Colonic mucosa (tissue), 4 donors: ENCODE measurements around the gene LSM14A. TPM values are rescaled to one million over a fixed set of nuclear protein-coding genes. Genes with fewer than 3 reads are reported as not detected.
"Not testable (repeated sequence)": the region's sequence is repeated elsewhere in the genome, so short reads cannot be mapped to it uniquely, and the experiment has no call there.

Source experiments
- DNase-seq: peaks from one replicate; pipeline ENCODE4 v3.0.0-alpha.2; 2020
- H3K27ac ChIP-seq: fragments of 200-600 bp; one replicate; pipeline ENCODE4 v1.8.0; 2021
- H3K27me3 ChIP-seq: fragments of 200-600 bp; one replicate; pipeline ENCODE4 v1.8.0; 2021
- H3K36me3 ChIP-seq: fragments of 200-600 bp; one replicate; pipeline ENCODE4 v1.8.0; 2021
- H3K4me1 ChIP-seq: fragments of 200-600 bp; one replicate; pipeline ENCODE4 v1.8.0; 2021; ENCODE audit warnings: mild to moderate bottlenecking
- H3K4me3 ChIP-seq: fragments of 200-600 bp; one replicate; pipeline ENCODE4 v1.8.0; 2021
- H3K9ac ChIP-seq, 2 donors: one replicate each; pipeline ENCODE4 v1.7.0; 2013; ENCODE audit warnings: control low read depth in 2 of 2, low read depth in 2 of 2, low read length in 2 of 2
- H3K9me3 ChIP-seq: fragments of 200-600 bp; one replicate; pipeline ENCODE4 v1.8.0; 2021
- intact Hi-C: fragments of 100-400 bp; cut with DNase I; formaldehyde crosslinking; loops from one replicate; pipeline ENCODE4 v1.14.1; 2022
- total RNA-seq, 2 donors: library from RNA; stranded (reverse); fragmentation: NEBNext Ultra II Directional in 1 of 2; extraction: Animal tissue kit (Norgen Biotek cat#: 25700) in 1 of 2; gene quantifications; one replicate each; pipeline ENCODE4 v1.2.1, GENCODE V29; 2021
- TF ChIP-seq, protein P1 (sequence below): fragments of 200-600 bp; IDR thresholded peaks from one replicate; pipeline ENCODE4 v1.8.0; 2022; ENCODE audit warnings: antibody characterized with exemption, mild to moderate bottlenecking
- donor health status: healthy.
- donor health status: DM: no; HTN: no; CAD: no.
- donor health status: DM: no; HTN: no; CAD: no.

Gene LSM14A
- total RNA-seq, 2 donors from 2014 or later: 80.5 to 105 TPM

DNA sequence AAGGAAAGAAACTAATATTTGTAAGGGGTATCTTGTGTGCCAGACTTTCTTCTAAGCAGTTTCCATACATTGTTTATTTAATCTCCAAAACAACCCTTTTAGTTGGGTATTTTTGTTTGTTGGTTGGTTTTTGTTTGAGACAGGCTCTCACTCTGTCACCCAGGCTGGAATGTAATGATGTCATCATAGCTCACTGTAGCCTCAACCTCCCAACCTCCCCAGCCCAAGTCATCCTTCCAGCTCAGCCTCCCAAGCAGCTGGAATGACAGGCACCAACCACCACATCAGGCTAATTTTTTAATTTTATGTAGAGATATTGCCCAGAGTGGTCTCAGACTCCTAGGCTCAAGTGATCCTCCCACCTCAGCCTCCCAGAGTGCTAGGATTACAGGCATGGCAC, 41.2 kb upstream of the LSM14A start:
- DNase-seq: no peak
- no peak overlapping the region for H3K27ac ChIP-seq
- intact Hi-C loops: no loop called here
- H3K36me3 ChIP-seq: no peaks in the 10 kb centered on the region
- TF ChIP-seq, protein P1, sequence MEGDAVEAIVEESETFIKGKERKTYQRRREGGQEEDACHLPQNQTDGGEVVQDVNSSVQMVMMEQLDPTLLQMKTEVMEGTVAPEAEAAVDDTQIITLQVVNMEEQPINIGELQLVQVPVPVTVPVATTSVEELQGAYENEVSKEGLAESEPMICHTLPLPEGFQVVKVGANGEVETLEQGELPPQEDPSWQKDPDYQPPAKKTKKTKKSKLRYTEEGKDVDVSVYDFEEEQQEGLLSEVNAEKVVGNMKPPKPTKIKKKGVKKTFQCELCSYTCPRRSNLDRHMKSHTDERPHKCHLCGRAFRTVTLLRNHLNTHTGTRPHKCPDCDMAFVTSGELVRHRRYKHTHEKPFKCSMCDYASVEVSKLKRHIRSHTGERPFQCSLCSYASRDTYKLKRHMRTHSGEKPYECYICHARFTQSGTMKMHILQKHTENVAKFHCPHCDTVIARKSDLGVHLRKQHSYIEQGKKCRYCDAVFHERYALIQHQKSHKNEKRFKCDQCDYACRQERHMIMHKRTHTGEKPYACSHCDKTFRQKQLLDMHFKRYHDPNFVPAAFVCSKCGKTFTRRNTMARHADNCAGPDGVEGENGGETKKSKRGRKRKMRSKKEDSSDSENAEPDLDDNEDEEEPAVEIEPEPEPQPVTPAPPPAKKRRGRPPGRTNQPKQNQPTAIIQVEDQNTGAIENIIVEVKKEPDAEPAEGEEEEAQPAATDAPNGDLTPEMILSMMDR: no peak
- no peaks in the 10 kb centered on the region for H3K27me3 ChIP-seq
- no peak overlapping the region for H3K4me3 ChIP-seq
- no peaks in the 10 kb centered on the region for H3K4me1 ChIP-seq
- no peak overlapping the region for H3K9ac ChIP-seq
- no peaks in the 10 kb centered on the region for H3K9me3 ChIP-seq

DNA sequence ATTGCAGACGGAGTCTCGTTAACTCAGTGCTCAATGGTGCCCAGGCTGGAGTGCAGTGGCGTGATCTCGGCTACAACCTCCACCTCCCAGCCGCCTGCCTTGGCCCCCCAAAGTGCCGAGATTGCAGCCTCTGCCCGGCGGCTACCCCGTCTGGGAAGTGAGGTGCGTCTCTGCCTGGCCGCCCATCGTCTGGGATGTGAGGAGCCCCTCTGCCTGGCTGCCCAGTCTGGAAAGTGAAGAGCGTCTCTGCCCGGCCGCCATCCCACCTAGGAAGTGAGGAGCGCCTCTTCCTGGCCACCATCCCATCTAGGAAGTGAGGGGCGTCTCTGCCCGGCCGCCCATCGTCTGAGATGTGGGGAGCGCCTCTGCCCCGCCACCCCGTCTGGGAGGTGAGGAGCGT, 40.2 kb upstream of the LSM14A start:
- H3K4me1 ChIP-seq, H3K27ac ChIP-seq, H3K27me3 ChIP-seq, H3K4me3 ChIP-seq, intact Hi-C loops, H3K36me3 ChIP-seq, H3K9ac ChIP-seq, H3K9me3 ChIP-seq, DNase-seq: not testable (repeated sequence)

DNA sequence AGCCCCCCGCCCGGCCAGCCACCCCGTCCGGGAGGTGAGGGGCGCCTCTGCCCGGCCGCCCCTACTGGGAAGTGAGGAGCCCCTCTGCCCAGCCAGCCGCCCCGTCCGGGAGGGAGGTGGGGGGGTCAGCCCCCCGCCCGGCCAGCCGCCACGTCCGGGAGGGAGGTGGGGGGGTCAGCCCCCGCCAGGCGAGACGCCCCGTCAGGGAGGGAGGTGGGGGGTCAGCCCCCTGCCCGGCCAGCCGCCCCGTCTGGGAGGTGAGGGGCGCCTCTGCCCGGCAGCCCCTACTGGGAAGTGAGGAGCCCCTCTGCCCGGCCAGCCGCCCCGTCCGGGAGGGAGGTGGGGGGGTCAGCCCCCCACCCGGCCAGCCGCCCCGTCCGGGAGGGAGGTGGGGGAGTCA, 39.6 kb upstream of the LSM14A start:
- H3K27me3 ChIP-seq, DNase-seq, H3K36me3 ChIP-seq, H3K4me1 ChIP-seq, H3K27ac ChIP-seq, H3K9me3 ChIP-seq, H3K4me3 ChIP-seq, H3K9ac ChIP-seq, intact Hi-C loops: not testable (repeated sequence)

DNA sequence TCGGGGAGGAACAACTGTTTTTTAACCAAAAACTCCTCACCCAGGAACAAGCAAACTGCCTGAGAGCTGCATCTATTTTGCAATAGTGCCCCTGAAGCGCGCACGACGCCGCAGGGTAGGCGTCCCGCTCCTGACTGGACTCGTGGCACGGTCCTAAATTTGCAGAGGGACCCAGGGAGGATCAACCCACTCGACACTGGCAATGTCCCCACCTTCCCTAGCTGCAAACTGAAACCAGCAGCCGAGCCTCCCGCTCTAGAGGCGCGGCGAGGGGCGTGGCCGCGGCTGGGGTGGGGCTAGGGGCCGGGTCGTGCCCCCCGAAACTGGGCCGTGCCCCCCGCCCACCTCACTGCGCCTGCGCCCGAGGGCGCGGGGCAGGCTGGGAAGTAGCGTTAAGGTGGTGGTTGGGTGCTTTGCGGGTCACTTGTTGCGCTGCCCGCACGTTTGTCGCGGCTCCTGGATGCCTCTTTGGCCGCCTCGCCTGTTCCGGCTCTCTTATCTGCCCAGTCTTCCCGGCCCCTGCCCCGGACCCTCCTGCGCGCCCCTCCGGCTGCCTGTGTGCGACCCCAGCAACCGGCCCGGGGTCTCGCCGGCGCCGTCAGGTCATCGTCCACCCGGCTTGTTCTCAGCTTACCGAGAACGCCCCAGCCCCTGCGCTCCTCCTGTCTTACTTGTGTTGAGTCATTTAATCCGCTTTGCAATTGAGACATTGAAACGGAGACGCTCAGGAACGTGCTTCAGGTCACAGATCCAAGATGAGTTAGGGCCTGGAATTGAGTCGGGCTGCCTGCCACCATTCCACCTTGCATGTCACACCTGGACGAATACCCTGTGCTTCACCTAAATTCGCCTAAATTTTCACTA, 37.9 kb upstream of the LSM14A start:
- intact Hi-C loops: no loop called here
- Histone ChIP-seq H3K36me3 (no peaks in the 10 kb centered on the region), H3K27me3 (no peaks in the 10 kb centered on the region), H3K4me3 (peak overlapping the region; percentile 82), H3K9ac (peak overlapping the region; percentile 73 to 80), H3K4me1 (no peaks in the 10 kb centered on the region), H3K27ac (peak overlapping the region; percentile 83), H3K9me3 (no peaks in the 10 kb centered on the region)
- TF ChIP-seq, protein P1: no peak
- DNase-seq: peak; percentile 93

DNA sequence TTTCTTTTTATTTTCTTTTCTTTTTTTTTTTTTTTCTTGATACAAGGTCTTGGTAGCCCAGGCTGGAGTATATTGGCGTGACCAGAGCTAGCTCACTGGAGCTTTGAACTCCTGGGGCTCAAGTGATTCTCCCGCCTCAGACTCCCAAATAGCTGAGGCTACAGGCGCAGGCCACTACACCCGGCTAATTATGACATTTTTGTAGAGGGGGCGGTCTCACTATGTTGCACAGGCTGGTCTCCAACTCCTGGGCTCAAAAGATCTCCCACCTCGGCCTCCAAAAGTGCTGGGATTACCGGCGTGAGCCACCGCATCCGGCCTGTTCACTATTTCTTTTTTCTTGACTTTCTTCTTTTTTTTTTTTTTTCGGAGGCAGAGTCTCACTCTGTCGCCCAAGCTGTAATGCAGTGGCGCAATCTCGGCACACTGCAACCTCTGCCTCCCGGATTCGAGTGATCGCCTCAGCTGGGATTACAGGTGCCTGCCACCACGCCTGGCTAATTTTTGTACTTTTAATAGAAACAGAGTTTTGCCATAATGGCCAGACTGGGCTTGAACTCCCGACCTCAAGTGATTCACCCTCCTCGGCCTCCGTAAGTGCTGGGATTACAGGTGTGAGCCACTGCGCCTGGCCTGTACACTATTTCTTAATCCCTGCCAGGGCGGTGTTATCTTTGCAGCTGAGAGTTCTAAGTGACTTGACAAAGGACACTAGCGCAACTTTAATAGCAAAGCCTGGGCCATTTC, 37.1 kb upstream of the LSM14A start:
- TF ChIP-seq, protein P1: no peak
- Histone ChIP-seq H3K27ac (peak overlapping the region; percentile 83), H3K27me3 (no peaks in the 10 kb centered on the region), H3K4me1 (no peaks in the 10 kb centered on the region), H3K36me3 (no peaks in the 10 kb centered on the region), H3K9ac (no peak overlapping the region), H3K9me3 (no peaks in the 10 kb centered on the region), H3K4me3 (peak overlapping the region; percentile 82)
- intact Hi-C loops: no loop called here
- no peak for DNase-seq

DNA sequence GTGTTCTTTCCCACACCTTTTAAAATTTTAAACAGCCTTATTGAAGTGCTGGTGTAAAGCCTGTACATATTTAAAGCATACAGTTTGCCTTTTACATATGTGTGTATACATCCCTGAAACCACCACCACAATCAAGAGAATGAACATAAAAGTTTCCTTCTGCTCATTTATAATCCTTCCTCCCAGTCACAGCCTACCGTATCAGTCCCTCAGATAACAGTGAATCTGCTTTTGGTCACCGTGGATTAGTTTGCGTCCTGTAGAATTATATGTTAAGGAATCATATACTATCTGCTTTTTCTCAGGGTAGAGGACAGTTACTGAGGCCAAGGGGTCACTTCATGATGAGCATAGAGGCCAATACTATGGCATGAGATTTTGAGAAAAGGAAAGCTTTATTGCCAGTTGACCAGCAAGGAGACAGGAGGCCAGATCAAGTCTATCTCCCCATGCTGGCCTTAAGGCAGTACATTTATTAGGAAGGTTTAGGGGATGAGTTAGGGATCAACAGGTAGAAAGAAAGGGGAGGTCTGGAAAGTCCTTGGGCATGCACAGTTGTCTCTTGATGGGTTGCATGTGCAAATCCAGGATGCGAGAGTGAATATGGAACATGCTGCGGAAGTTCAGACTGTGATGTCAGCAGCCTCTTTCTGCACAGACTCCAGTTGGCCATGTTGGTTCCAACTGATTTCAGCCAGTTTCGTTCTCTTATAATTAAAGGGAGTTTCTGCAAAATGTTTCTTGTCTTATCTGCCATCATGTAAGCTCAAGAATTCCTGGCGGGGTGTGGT, 36.3 kb upstream of the LSM14A start:
- H3K9me3 ChIP-seq: no peaks in the 10 kb centered on the region
- H3K27ac ChIP-seq: no peak overlapping the region
- no peak overlapping the region for H3K9ac ChIP-seq
- DNase-seq: no peak
- H3K4me3 ChIP-seq: no peak overlapping the region
- intact Hi-C loops: no loop called here
- TF ChIP-seq, protein P1: no peak
- H3K36me3 ChIP-seq: no peaks in the 10 kb centered on the region
- no peaks in the 10 kb centered on the region for H3K27me3 ChIP-seq
- H3K4me1 ChIP-seq: no peaks in the 10 kb centered on the region
